Measurements from ENCODE around the gene MAP3K9. TPM values are rescaled to one million over a fixed set of nuclear protein-coding genes. Genes with fewer than 3 reads are reported as not detected.
A peak's percentile ranks its signal among the peaks of the same experiment; 100 is the strongest.

MAP3K9 gene
- total and polyA plus RNA-seq, 8 donors, result 2.1 to 7.6 (median 4.9) TPM

- FAIRE-seq (no peak), ATAC-seq (no peak), DNase-seq (no peak)
- Histone ChIP-seq H3K36me3 (no peaks in the 10 kb centered on the region), H3K4me3 (no peak overlapping the region), H3K9me3 (no peaks in the 10 kb centered on the region), H3K27me3 (no peaks in the 10 kb centered on the region), H3K27ac (no peak overlapping the region), H3K4me1 (no peaks in the 10 kb centered on the region)
- 85 to 95% methylated on average over 3 of the region's 3 CpGs for WGBS, 2 donors
- intact Hi-C loops (cut with DNase I), result no loop called here
- TF ChIP-seq, protein P1, sequence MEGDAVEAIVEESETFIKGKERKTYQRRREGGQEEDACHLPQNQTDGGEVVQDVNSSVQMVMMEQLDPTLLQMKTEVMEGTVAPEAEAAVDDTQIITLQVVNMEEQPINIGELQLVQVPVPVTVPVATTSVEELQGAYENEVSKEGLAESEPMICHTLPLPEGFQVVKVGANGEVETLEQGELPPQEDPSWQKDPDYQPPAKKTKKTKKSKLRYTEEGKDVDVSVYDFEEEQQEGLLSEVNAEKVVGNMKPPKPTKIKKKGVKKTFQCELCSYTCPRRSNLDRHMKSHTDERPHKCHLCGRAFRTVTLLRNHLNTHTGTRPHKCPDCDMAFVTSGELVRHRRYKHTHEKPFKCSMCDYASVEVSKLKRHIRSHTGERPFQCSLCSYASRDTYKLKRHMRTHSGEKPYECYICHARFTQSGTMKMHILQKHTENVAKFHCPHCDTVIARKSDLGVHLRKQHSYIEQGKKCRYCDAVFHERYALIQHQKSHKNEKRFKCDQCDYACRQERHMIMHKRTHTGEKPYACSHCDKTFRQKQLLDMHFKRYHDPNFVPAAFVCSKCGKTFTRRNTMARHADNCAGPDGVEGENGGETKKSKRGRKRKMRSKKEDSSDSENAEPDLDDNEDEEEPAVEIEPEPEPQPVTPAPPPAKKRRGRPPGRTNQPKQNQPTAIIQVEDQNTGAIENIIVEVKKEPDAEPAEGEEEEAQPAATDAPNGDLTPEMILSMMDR (IDR thresholded peaks at IDR 0.05), result no peak
Measured at GRCh38 chr14:70773182-70773862, 36.0 kb downstream of the MAP3K9 start.

DNA sequence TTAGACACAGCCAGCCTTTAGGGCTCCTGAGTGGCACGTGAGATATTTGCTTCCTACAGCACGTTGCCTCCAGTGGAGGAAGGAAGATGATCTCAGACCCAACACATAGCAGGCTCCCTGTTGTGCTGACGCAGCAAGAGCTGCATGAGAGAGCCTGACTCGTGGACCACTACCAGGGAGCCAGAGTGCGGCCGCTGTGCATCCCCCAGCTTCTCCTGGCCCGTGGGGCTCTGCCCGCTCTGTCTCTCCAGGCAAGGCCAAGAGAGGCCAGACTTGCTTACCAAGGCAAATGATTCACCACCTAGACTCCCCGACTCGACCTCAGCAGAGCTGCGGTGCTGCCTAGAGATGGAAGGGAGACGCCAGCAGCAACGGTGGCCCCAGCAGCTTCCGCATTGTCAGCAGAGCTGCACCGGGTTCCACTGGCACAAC lies 37.5 kb downstream of the MAP3K9 start:
- FAIRE-seq (no peak), DNase-seq (no peak), ATAC-seq (peak in 3 of 4 donors; percentile 30 to 67 (median 47))
- H3K9me3 ChIP-seq, result no peaks in the 10 kb centered on the region
- H3K4me3 ChIP-seq, result no peak overlapping the region
- no peaks in the 10 kb centered on the region for H3K27me3 ChIP-seq
- intact Hi-C loops (cut with DNase I), result no loop called here
- no peaks in the 10 kb centered on the region for H3K4me1 ChIP-seq
- TF ChIP-seq, protein P1 (IDR thresholded peaks at IDR 0.05), result no peak
- H3K36me3 ChIP-seq, result no peaks in the 10 kb centered on the region
- no peak overlapping the region for H3K27ac ChIP-seq
- 73 to 79% methylated on average over 15 of the region's 15 CpGs for WGBS, 2 donors

- no peaks in the 10 kb centered on the region for H3K4me1 ChIP-seq
- no peak for FAIRE-seq
- 86 to 93% methylated on average over 7 of the region's 7 CpGs for WGBS, 2 donors
- intact Hi-C loops (cut with DNase I), result no loop called here
- no peaks in the 10 kb centered on the region for H3K36me3 ChIP-seq
- no peaks in the 10 kb centered on the region for H3K27me3 ChIP-seq
- H3K9me3 ChIP-seq, result no peaks in the 10 kb centered on the region
- peak in 1 of 4 donors; percentile 29 for ATAC-seq
- no peak overlapping the region for H3K4me3 ChIP-seq
- TF ChIP-seq, protein P1 (IDR thresholded peaks at IDR 0.05), result no peak
- no peak for DNase-seq
- H3K27ac ChIP-seq, result no peak overlapping the region
Measured at GRCh38 chr14:70770490-70770889, 38.8 kb downstream of the MAP3K9 start.

DNA sequence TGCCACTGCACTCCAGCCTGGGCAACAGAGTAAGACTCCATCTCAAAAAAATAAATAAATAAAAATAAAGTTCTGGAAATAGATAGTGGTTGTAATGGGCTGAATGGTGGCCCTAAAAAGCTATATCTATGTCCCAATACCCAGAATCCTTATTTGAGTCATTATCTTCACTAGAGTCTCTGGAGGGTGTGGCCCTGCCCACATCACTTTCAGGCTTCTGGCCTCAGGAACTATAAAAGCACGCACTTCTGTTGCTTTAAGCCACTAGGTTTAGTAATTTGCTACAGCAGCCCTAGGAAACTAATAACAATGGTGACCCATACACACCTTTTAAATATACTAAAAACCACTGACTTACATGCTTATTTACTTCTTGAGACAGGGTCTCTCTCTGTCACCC lies 49.9 kb downstream of the MAP3K9 start:
- intact Hi-C loops (cut with DNase I), result no loop called here
- Histone ChIP-seq H3K27ac (no peak overlapping the region), H3K27me3 (no peaks in the 10 kb centered on the region), H3K4me1 (peaks cover under 1 to 3% (median 3%) of the 10 kb centered on the region in 3 donors), H3K9me3 (no peaks in the 10 kb centered on the region), H3K4me3 (no peak overlapping the region), H3K36me3 (peaks cover 0 to 6% (median 0%) of the 10 kb centered on the region in 3 donors)
- 91 to 92% methylated on average over 1 of the region's 1 CpG for WGBS, 2 donors
- DNase-seq, result no peak
- no peak for ATAC-seq
- TF ChIP-seq, protein P1 (IDR thresholded peaks at IDR 0.05), result no peak
- FAIRE-seq, result no peak

- FAIRE-seq, result no peak
- H3K27me3 ChIP-seq, result no peaks in the 10 kb centered on the region
- TF ChIP-seq, protein P1 (IDR thresholded peaks at IDR 0.05), result no peak
Measured at GRCh38 chr14:70755655-70756054, 53.7 kb downstream of the MAP3K9 start.

More at GRCh38 chr14:70755655-70756054, 53.7 kb downstream of the MAP3K9 start:
- Histone ChIP-seq H3K9me3 (no peaks in the 10 kb centered on the region), H3K27ac (peak overlapping the region in 3 of 4 donors; percentile 17 to 77 (median 67)), H3K36me3 (peaks cover 0 to 5% (median 0%) of the 10 kb centered on the region in 3 donors), H3K4me1 (peaks cover 10 to 21% (median 15%) of the 10 kb centered on the region in 3 donors), H3K4me3 (no peak overlapping the region)
- ATAC-seq (no peak), DNase-seq (no peak)
- intact Hi-C loops (cut with DNase I), result no loop called here

All from pancreas (tissue), 10 donors.